Fibroblast of skin of right quadriceps (primary cell): Measurements from ENCODE around the gene PAPSS2.
"Not testable (repeated sequence)": the region's sequence is repeated elsewhere in the genome, so short reads cannot be mapped to it uniquely, and the experiment has no call there.

Source experiments
- DNase-seq: peaks from one replicate; pipeline ENCODE4 v3.0.0-alpha.2; 2013

PAPSS2 gene

DNA sequence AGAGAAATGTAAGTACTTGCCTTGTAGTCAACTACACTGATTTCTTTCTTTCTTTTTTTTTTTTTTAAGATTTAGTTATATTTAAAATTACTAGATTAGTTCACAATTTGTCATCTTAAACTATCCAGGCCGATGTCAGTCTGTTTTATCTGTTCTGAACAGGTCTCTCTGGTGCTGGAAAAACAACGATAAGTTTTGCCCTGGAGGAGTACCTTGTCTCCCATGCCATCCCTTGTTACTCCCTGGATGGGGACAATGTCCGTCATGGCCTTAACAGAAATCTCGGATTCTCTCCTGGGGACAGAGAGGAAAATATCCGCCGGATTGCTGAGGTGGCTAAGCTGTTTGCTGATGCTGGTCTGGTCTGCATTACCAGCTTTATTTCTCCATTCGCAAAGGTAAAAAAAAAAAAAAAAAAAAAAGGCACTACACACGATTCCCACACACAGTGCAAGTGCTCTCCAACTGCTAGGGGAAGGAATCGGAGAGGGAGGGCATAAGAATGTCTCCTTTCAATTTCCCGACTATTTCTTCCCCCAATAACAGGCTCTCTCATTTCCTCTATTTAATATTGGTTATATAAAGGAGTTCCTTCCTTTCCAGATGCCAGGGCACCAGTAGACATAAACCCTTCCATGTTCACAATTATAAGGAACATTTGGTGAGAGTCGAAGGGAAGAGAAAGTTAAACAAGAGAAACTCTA lies 53.4 kb downstream of the PAPSS2 start:
- DNase-seq = no peak

GRCh38 chr10:87713707-87714106 lies 54.0 kb downstream of the PAPSS2 start:
- DNase-seq = no peak

- DNase-seq = no peak
Measured at GRCh38 chr10:87715552-87716347, 56.1 kb downstream of the PAPSS2 start.

- DNase-seq = no peak
Measured at GRCh38 chr10:87716348-87716670, 56.6 kb downstream of the PAPSS2 start.

- DNase-seq = no peak
Measured at GRCh38 chr10:87720665-87721064, 61.0 kb downstream of the PAPSS2 start.

- no peak for DNase-seq
Measured at GRCh38 chr10:87721781-87722180, 62.1 kb downstream of the PAPSS2 start.

GRCh38 chr10:87722716-87723115 lies 63.0 kb downstream of the PAPSS2 start:
- DNase-seq = no peak

GRCh38 chr10:87723500-87723899 lies 63.8 kb downstream of the PAPSS2 start:
- peak; percentile 23 for DNase-seq

DNA sequence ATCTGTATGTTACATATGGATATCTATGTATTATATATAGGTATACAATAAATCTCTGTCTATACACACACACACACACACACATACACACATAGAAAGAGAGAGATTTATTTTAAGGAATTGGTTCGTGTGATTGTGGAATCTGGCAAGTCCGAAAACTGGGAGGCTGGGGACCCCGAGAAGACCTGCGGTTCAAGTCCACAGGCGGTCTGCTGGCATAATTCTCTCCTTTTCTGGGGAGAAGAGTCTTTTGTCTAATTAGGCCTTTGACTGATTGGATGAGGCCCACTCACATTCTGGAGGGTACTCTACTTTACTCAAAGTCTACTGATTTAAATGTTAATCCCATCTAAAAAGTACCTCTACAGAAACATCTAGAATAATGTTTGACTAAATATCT lies 65.1 kb downstream of the PAPSS2 start:
- no peak for DNase-seq

DNA sequence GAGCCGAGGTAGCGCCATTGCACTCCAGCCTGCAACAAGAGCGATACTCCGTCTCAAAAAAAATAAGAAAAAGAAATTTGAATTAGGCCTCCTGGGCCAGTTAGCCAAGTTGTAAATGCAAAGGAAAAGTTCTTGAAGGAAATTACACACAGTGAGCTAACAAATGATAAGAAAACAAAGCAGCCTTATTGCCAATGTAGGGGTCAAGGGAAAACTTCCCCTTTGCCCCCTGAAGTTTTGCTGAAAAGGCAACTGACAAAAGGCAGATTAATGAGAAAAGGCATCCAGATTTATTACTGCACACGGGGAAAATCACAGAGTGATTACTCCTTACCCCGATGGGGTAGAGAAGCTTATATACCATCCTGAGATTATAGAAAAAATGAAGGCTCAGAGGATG lies 70.3 kb downstream of the PAPSS2 start:
- DNase-seq = no peak

- DNase-seq = no peak
Measured at GRCh38 chr10:87733081-87733480, 73.4 kb downstream of the PAPSS2 start.

DNA sequence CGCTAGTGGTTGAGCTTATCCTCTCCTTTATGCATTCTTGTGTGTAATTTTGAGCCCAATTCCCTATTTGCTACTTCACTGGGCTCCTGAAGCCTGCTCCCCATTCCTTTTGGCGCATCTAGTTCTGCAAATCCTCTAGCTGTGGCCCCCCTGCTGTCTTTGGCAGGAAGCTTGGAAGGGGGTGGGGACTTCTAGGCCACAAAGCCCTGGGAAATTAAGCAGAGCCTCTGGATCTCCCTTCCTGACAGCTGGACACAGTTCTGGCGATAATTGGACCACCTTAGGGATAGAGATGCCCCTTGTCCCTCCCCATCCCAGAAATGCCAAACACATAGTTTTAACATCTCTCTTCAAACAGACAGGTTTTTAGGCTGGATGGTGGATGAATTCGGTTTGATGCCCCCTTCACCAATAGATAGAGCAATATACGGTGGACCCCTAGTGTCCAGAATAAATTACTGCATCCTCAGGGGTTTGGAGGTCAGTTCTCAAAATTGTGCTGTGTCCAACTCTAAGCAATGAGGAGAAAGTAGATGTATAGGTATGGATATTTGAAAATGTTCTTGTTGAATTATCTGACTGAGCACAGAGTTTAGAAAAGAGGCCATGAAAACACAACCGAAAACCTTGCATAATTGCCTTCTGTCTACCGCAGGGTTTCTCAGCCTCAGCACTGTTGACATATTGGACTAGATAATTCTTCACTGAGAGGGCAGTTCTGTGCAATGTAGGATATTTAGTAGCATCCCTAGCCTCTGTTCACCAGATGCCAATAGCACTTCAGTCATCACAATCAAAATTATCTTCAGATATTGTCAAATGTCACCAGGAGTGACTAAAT lies 75.5 kb downstream of the PAPSS2 start:
- peak; percentile 56 for DNase-seq

DNA sequence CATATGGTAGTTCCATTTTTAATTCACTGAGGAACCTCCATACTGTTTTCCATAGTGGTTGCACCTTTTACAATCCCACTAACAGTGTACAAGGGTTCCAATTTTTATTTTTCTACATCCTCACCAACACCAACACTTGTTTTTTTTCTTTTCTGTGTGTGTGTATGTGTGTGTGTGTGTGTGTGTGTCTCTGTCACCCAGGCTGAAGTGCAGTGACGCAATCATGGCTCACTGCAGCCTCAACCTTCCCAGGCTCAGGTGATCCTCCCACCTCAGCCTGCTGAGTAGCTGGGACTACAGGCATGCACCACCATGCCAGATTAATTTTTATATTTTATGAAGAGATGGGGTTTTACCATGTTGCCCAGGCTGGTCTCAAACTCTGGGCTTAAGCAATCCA lies 78.6 kb downstream of the PAPSS2 start:
- not testable (repeated sequence) for DNase-seq

GRCh38 chr10:87739703-87740102 lies 80.0 kb downstream of the PAPSS2 start:
- no peak for DNase-seq

DNA sequence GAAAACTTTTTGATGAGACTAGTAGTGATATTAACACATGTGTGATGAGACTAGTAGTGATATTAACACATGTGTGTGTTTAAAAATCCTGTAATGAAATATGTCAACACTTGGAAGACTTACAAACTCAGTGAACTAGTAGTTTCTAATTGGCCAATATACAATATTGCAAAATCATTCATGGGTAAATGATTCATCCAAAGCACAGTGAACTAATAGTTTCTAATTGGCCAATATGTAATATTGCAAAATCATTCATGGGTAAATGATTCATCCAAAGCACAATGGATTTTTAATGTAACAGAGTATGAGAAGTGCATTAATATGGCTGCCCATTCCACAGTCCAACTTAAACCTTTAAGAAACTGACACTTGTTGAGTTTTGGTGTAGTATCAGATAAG lies 80.6 kb downstream of the PAPSS2 start:
- peak; percentile 82 for DNase-seq

DNA sequence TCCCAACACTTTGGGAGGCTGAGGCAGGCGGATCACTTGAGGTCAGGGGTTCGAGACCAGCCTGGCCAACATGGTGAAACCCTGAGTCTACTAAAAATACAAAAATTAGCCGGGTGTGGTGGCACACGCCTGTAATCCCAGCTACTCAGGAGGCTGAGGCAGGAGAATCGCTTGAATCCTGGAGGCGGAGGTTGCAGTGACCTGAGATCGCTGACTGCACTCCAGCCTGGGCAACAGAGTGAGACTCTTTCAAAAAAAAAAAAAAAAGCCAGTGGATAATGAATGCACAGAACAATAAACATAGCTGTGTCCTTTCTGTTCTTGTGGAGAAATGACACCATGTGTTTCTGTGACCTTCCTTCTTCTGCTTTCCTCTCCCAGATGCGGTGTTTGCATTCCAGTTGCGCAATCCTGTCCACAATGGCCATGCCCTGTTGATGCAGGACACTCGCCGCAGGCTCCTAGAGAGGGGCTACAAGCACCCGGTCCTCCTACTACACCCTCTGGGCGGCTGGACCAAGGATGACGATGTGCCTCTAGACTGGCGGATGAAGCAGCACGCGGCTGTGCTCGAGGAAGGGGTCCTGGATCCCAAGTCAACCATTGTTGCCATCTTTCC lies 83.4 kb downstream of the PAPSS2 start:
- not testable (repeated sequence) for DNase-seq

- DNase-seq = no peak
Measured at GRCh38 chr10:87744606-87745005, 84.9 kb downstream of the PAPSS2 start.

DNA sequence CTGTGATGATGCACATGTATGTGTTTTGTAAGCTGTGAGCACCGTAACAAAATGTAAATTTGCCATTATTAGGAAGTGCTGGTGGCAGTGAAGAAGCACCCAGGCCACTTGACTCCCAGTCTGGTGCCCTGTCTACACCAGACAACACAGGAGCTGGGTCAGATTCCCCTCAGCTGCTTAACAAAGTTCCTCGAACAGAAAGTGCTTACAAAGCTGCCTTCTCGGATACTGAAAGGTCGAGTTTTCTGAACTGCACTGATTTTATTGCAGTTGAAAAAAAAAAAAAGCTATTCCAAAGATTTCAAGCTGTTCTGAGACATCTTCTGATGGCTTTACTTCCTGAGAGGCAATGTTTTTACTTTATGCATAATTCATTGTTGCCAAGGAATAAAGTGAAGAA lies 87.2 kb downstream of the PAPSS2 start:
- no peak for DNase-seq

GRCh38 chr10:87748244-87748643 lies 88.6 kb downstream of the PAPSS2 start:
- not testable (repeated sequence) for DNase-seq

DNA sequence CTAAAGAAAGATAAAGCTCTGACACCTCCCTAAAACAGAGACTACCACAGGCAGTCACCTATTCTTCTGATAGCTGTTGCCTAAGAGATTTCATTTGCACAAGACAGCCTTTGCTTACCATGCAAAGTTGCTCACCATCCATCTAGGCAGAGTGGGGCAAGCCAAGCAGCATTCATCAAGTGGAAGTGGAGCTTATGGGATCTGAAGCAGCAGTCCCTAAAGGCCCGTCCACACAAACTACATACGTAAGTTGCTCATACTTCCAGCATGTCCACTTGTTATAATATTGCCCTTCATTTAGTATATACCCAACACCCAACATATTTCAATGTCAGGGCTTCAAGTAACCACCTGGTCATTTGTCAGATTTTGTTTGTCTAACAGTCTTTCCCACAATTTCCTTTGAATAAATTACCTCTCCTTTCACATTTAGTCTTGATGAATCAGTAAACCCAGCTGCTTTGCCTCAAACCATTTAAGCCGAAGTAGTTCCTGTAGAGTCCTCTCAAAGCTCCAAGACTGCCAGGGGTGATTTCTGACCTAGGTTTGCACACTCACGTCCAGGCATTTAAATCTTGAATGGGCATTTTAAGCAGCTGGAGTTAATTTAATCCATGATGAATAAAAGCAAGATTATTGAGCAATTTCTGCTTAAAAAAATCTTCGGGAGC lies 90.5 kb downstream of the PAPSS2 start:
- peak; percentile 85 for DNase-seq

DNA sequence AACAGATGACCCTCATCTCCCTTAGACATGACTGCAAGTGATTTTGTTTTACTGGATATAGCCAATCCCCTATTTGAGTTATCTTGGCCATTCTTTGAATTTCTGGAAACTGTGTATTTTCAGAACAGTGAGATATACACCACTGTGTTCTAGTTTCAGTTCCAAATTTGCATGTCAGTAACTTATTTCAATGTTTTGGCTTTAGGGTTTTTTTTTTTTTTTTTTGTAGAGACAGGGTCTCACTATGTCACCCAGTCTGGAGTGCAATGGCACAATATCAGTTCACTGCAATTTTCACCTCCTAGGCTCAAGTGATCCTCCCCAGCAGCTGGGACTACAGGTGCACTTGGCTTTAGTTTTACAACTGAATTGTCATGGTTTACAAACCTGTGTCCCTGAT lies 91.1 kb downstream of the PAPSS2 start:
- no peak for DNase-seq

- DNase-seq = no peak
Measured at GRCh38 chr10:87751274-87751673, 91.6 kb downstream of the PAPSS2 start.

GRCh38 chr10:87752566-87752965 lies 92.9 kb downstream of the PAPSS2 start:
- DNase-seq = peak; percentile 78
